Astrocyte (in vitro differentiated cells and primary cell): ENCODE results near the gene TRPC6. TPM values are rescaled to one million over a fixed set of nuclear protein-coding genes. Genes with fewer than 3 reads are reported as not detected.
A peak's percentile ranks its signal among the peaks of the same experiment; 100 is the strongest.

Experiments used
- DNase-seq: peaks from one replicate; pipeline ENCODE4 v3.0.0-alpha.2; 2010; ENCODE audit warnings: low read depth
- FAIRE-seq: peaks from 2 replicates; lab custom pipeline; 2011; peaks lifted over from hg19 to GRCh38; lab: Jason Lieb, UNC
- H2AFZ ChIP-seq: 2 replicates; pipeline ENCODE4 v1.6.0; 2012; ENCODE audit warnings: low read depth, low read length, inconsistent platforms
- H3K27ac ChIP-seq: 2 replicates; pipeline ENCODE4 v1.5.1; 2011; ENCODE audit warnings: low read depth, low read length, inconsistent platforms
- H3K27me3 ChIP-seq: 2 replicates; pipeline ENCODE4 v1.6.0; 2011; ENCODE audit warnings: low read length, inconsistent platforms; ENCODE audit not compliant: insufficient read depth
- H3K36me3 ChIP-seq: 2 replicates; pipeline ENCODE4 v1.5.1; 2011; ENCODE audit warnings: low read length, inconsistent platforms; ENCODE audit not compliant: insufficient read depth
- H3K4me1 ChIP-seq: 2 replicates; pipeline ENCODE4 v1.5.1; 2011; ENCODE audit warnings: low read length, inconsistent platforms; ENCODE audit not compliant: insufficient read depth
- H3K4me2 ChIP-seq: 2 replicates; pipeline ENCODE4 v1.6.0; 2012; ENCODE audit warnings: low read length, inconsistent platforms
- H3K4me3 ChIP-seq: 2 replicates; pipeline ENCODE4 v1.5.1; 2011; ENCODE audit warnings: low read depth, mild to moderate bottlenecking, low read length, inconsistent platforms; ENCODE audit not compliant: insufficient read depth
- H3K79me2 ChIP-seq: 2 replicates; pipeline ENCODE4 v1.6.0; 2012; ENCODE audit warnings: mild to moderate bottlenecking, low read length, inconsistent platforms; ENCODE audit not compliant: insufficient read depth
- H3K9ac ChIP-seq: 2 replicates; pipeline ENCODE4 v1.6.0; 2012; ENCODE audit warnings: mild to moderate bottlenecking, low read length, inconsistent platforms
- H3K9me3 ChIP-seq: 2 replicates; pipeline ENCODE4 v1.5.1; 2012; ENCODE audit warnings: low read depth, mild to moderate bottlenecking, low read length, inconsistent platforms; ENCODE audit not compliant: insufficient read depth
- H4K20me1 ChIP-seq: 2 replicates; pipeline ENCODE4 v1.6.0; 2012; ENCODE audit warnings: low read length, inconsistent platforms; ENCODE audit not compliant: insufficient read depth
- H3K27ac Mint-ChIP-seq: one replicate; pipeline ENCODE4 v1.8.0; 2021; ENCODE audit warnings: mild to moderate bottlenecking, mixed read lengths; ENCODE audit not compliant: unreplicated experiment
- H3K27me3 Mint-ChIP-seq: one replicate; pipeline ENCODE4 v1.8.0; 2021; ENCODE audit warnings: low read depth, mixed read lengths; ENCODE audit not compliant: unreplicated experiment
- H3K36me3 Mint-ChIP-seq: one replicate; pipeline ENCODE4 v1.8.0; 2021; ENCODE audit warnings: low read depth, mixed read lengths; ENCODE audit not compliant: unreplicated experiment
- H3K4me1 Mint-ChIP-seq: one replicate; pipeline ENCODE4 v1.8.0; 2021; ENCODE audit warnings: low read depth, mixed read lengths; ENCODE audit not compliant: unreplicated experiment
- H3K4me3 Mint-ChIP-seq: one replicate; pipeline ENCODE4 v1.8.0; 2021; ENCODE audit warnings: mild to moderate bottlenecking, moderate library complexity, mixed read lengths; ENCODE audit not compliant: unreplicated experiment
- H3K9me3 Mint-ChIP-seq: one replicate; pipeline ENCODE4 v1.8.0; 2021; ENCODE audit warnings: mild to moderate bottlenecking, mixed read lengths; ENCODE audit not compliant: unreplicated experiment
- CTCF ChIP-seq: IDR thresholded peaks from 2 replicates; pipeline ENCODE4 v1.5.1; 2011; ENCODE audit warnings: low read depth, mild to moderate bottlenecking, inconsistent platforms, low read length, moderate library complexity; ENCODE audit not compliant: insufficient read depth
- EZH2 ChIP-seq: IDR thresholded peaks from 2 replicates; pipeline ENCODE4 v1.6.1; 2012; ENCODE audit warnings: mild to moderate bottlenecking, low read length, inconsistent platforms; ENCODE audit not compliant: insufficient read depth
- total RNA-seq: library from RNA; stranded (reverse); gene quantifications from 2 replicates; pipeline ENCODE4 v1.2.1, GENCODE V29; 2021

TRPC6 gene
- total RNA-seq, 1 donor from 2014 or later, result 0.07 TPM

GRCh38 chr11:101566626-101567025 lies 17.2 kb downstream of the TRPC6 start:
- TF ChIP-seq CTCF, result no peak
- no peak for TF ChIP-seq EZH2
- Mint-ChIP-seq H3K4me1 (no peaks in the 10 kb centered on the region), H3K27me3 (no peaks in the 10 kb centered on the region), H3K27ac (no peak overlapping the region), H3K4me3 (no peak overlapping the region), H3K9me3 (no peaks in the 10 kb centered on the region), H3K36me3 (no peaks in the 10 kb centered on the region)
- H3K27ac ChIP-seq, result no peak overlapping the region
- H3K4me3 ChIP-seq, result no peak overlapping the region
- DNase-seq (no peak), FAIRE-seq (no peak)
- no peaks in the 10 kb centered on the region for H3K9me3 ChIP-seq
- no peaks in the 10 kb centered on the region for H3K4me1 ChIP-seq
- no peaks in the 10 kb centered on the region for H4K20me1 ChIP-seq
- no peak overlapping the region for H3K9ac ChIP-seq
- H3K79me2 ChIP-seq, result no peaks in the 10 kb centered on the region
- H3K4me2 ChIP-seq, result no peak overlapping the region
- no peaks in the 10 kb centered on the region for H3K27me3 ChIP-seq
- no peaks in the 10 kb centered on the region for H3K36me3 ChIP-seq
- no peak overlapping the region for H2AFZ ChIP-seq

GRCh38 chr11:101563166-101563565 lies 20.6 kb downstream of the TRPC6 start:
- H3K4me1 ChIP-seq, result no peaks in the 10 kb centered on the region
- no peaks in the 10 kb centered on the region for H3K27me3 ChIP-seq
- FAIRE-seq (no peak), DNase-seq (no peak)
- no peaks in the 10 kb centered on the region for H3K79me2 ChIP-seq
- H3K36me3 ChIP-seq, result no peaks in the 10 kb centered on the region
- TF ChIP-seq EZH2, result no peak
- TF ChIP-seq CTCF, result no peak
- Mint-ChIP-seq H3K36me3 (no peaks in the 10 kb centered on the region), H3K27me3 (no peaks in the 10 kb centered on the region), H3K4me1 (no peaks in the 10 kb centered on the region), H3K27ac (no peak overlapping the region), H3K4me3 (no peak overlapping the region), H3K9me3 (no peaks in the 10 kb centered on the region)
- no peak overlapping the region for H3K4me3 ChIP-seq
- no peaks in the 10 kb centered on the region for H4K20me1 ChIP-seq
- no peaks in the 10 kb centered on the region for H3K9me3 ChIP-seq
- no peak overlapping the region for H3K9ac ChIP-seq
- no peak overlapping the region for H3K27ac ChIP-seq
- H2AFZ ChIP-seq, result no peak overlapping the region
- no peak overlapping the region for H3K4me2 ChIP-seq

- peak; percentile 1 for DNase-seq
- Histone ChIP-seq H4K20me1 (no peaks in the 10 kb centered on the region), H3K36me3 (no peaks in the 10 kb centered on the region), H3K4me2 (peak overlapping the region; percentile 23), H3K4me1 (no peaks in the 10 kb centered on the region), H2AFZ (no peak overlapping the region), H3K9me3 (no peaks in the 10 kb centered on the region), H3K27ac (no peak overlapping the region), H3K9ac (no peak overlapping the region), H3K4me3 (no peak overlapping the region), H3K79me2 (no peaks in the 10 kb centered on the region), H3K27me3 (no peaks in the 10 kb centered on the region)
- H3K27ac Mint-ChIP-seq, result no peak overlapping the region
- no peaks in the 10 kb centered on the region for H3K4me1 Mint-ChIP-seq
- TF ChIP-seq EZH2 (no peak), CTCF (no peak)
- FAIRE-seq, result no peak
- H3K9me3 Mint-ChIP-seq, result no peaks in the 10 kb centered on the region
- H3K4me3 Mint-ChIP-seq, result no peak overlapping the region
- no peaks in the 10 kb centered on the region for H3K27me3 Mint-ChIP-seq
- H3K36me3 Mint-ChIP-seq, result no peaks in the 10 kb centered on the region
These were observed 28.4 kb downstream of the TRPC6 start for GRCh38 chr11:101555366-101555765.
